Activated T-cell treated with anti-CD3 and anti-CD28 coated beads, Interleukin-2, amount 50 U/mL, for 72 hours (primary cell): Measurements from ENCODE around the gene CROCC2. TPM values are rescaled to one million over a fixed set of nuclear protein-coding genes. Genes with fewer than 3 reads are reported as not detected.

Experiments
- ATAC-seq, 2 donors: fragments of 150-1000 bp; cut with Tn5 transposase; replicated peaks in 1 of 2; 2 replicates each; pipeline ENCODE4 v1.10.0; 2021; ENCODE audit warnings: moderate library complexity in 2 of 2, mild to moderate bottlenecking in 1 of 2
- DNase-seq, 2 donors: peaks; one replicate each; pipeline ENCODE4 v3.0.0; 2021 to 2022; ENCODE audit warnings: mixed read lengths in 1 of 2
- H3K27ac Mint-ChIP-seq: one replicate; pipeline ENCODE4 v1.8.0; 2022; ENCODE audit warnings: mild to moderate bottlenecking, moderate library complexity, mixed read lengths
- H3K27me3 Mint-ChIP-seq: one replicate; pipeline ENCODE4 v1.8.0; 2022; ENCODE audit warnings: low read depth, mixed read lengths
- H3K36me3 Mint-ChIP-seq, 2 donors: one replicate each; pipeline ENCODE4 v1.8.0; 2022; ENCODE audit warnings: mixed read lengths in 2 of 2, mild to moderate bottlenecking in 1 of 2; ENCODE audit not compliant: insufficient read depth in 2 of 2
- H3K4me1 Mint-ChIP-seq: one replicate; pipeline ENCODE4 v1.8.0; 2022; ENCODE audit warnings: low read depth, mixed read lengths
- H3K4me3 Mint-ChIP-seq, 2 donors: one replicate each; pipeline ENCODE4 v1.8.0; 2022; ENCODE audit warnings: mild to moderate bottlenecking in 2 of 2, mixed read lengths in 2 of 2, moderate library complexity in 2 of 2
- H3K9me3 Mint-ChIP-seq, 2 donors: one replicate each; pipeline ENCODE4 v1.8.0; 2022; ENCODE audit warnings: mixed read lengths in 2 of 2
- total RNA-seq, 2 donors: library from RNA; stranded (reverse); gene quantifications; one replicate each; pipeline ENCODE4 v1.2.3, GENCODE V29; 2022

The CROCC2 gene
- total RNA-seq, 2 donors from 2014 or later = not detected

DNA sequence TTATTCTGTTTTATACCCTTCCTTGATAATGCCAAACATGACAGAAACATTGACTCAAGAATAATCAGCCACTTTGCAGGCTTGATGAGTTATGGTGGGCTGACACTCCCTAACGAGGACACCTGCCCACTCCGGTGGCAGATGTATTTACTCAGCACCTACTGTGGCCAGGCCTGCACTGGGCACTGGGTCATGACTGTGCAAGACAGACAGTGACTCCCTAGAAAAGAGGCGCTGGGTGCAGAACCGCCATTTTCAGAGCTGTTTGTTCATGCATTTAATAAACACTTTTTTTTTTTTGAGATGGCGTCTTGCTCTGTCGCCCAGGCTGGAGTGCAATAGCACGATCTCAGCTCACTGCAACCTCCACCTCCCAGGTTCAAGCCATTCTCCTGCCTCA lies 124.7 kb downstream of the CROCC2 start:
- no peak for ATAC-seq
- Mint-ChIP-seq H3K9me3 (peaks cover 3 to 10% of the 10 kb centered on the region in 2 donors), H3K4me1 (no peaks in the 10 kb centered on the region), H3K27ac (no peak overlapping the region), H3K36me3 (peaks cover 5 to 11% of the 10 kb centered on the region in 2 donors), H3K4me3 (no peak overlapping the region), H3K27me3 (no peaks in the 10 kb centered on the region)
- no peak for DNase-seq

- no peak overlapping the region for H3K4me3 Mint-ChIP-seq
- H3K27ac Mint-ChIP-seq = no peak overlapping the region
- peaks cover 2 to 6% of the 10 kb centered on the region in 2 donors for H3K36me3 Mint-ChIP-seq
- no peaks in the 10 kb centered on the region for H3K27me3 Mint-ChIP-seq
- peaks cover 0 to 7% of the 10 kb centered on the region in 2 donors for H3K9me3 Mint-ChIP-seq
- H3K4me1 Mint-ChIP-seq = no peaks in the 10 kb centered on the region
- ATAC-seq (no peak), DNase-seq (no peak)
These were observed 125.5 kb downstream of the CROCC2 start for GRCh38 chr2:241031436-241032165.

DNA sequence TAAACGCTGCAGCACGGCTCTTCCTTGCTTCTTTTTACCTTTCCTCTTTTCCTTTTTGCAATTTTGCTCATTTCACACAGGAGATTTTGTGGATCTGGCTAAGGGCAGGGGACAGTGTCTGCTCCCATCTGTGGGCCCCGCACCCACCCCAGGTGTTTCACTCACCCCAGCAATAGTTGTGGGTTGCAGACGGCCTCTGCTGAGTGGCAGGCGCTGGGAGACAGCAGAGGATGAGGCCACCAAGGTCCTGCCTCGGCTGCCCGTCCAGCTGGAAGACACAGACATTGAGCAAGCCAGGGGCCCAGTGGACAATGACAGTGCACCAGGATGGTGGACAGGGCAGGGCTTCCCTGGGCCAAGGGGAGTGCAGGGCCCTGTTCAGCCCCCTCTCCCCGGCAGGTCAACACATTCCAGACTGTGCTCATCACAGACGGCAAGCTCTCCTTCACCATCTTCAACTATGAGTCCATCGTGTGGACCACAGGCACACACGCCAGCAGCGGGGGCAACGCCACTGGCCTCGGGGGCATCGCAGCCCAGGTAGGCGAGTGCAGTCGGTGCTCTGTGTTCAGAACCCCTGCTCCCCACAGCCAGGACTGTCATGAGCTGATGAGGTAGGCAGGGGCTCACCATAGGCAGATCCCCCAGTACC lies 127.3 kb downstream of the CROCC2 start:
- Mint-ChIP-seq H3K27me3 (no peaks in the 10 kb centered on the region), H3K9me3 (peaks cover 0 to under 1% of the 10 kb centered on the region in 2 donors), H3K4me1 (no peaks in the 10 kb centered on the region), H3K4me3 (no peak overlapping the region), H3K36me3 (no peaks in the 10 kb centered on the region), H3K27ac (no peak overlapping the region)
- ATAC-seq (no peak), DNase-seq (no peak)

DNA sequence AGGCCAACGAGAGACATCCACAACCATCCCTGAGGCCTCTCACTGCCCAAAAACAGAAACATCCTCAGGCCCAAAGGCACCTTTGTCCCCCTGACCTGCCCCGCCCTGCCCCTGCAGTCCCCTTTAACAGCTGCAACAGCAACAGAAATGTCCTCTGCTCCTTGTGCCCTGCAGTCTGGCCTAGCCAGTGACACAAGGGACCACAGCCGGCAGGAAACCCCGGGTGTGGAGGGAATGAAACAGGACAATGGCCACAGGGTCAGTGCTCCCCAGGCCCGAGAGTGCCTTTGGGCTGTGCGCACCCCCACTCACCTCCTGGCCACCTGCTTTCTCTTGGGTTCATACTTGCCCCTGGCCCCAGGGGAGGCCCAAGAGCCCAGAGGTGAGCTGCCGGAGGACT lies 127.9 kb downstream of the CROCC2 start:
- Mint-ChIP-seq H3K4me1 (no peaks in the 10 kb centered on the region), H3K27ac (no peak overlapping the region), H3K9me3 (no peaks in the 10 kb centered on the region), H3K4me3 (no peak overlapping the region), H3K27me3 (no peaks in the 10 kb centered on the region), H3K36me3 (no peaks in the 10 kb centered on the region)
- DNase-seq = no peak
- ATAC-seq = no peak

GRCh38 chr2:241034490-241035141 lies 128.5 kb downstream of the CROCC2 start:
- Mint-ChIP-seq H3K27me3 (no peaks in the 10 kb centered on the region), H3K36me3 (no peaks in the 10 kb centered on the region), H3K9me3 (no peaks in the 10 kb centered on the region), H3K4me3 (peak overlapping the region in 1 of 2 donors; percentile 46), H3K27ac (no peak overlapping the region), H3K4me1 (no peaks in the 10 kb centered on the region)
- DNase-seq = no peak
- ATAC-seq = no peak

DNA sequence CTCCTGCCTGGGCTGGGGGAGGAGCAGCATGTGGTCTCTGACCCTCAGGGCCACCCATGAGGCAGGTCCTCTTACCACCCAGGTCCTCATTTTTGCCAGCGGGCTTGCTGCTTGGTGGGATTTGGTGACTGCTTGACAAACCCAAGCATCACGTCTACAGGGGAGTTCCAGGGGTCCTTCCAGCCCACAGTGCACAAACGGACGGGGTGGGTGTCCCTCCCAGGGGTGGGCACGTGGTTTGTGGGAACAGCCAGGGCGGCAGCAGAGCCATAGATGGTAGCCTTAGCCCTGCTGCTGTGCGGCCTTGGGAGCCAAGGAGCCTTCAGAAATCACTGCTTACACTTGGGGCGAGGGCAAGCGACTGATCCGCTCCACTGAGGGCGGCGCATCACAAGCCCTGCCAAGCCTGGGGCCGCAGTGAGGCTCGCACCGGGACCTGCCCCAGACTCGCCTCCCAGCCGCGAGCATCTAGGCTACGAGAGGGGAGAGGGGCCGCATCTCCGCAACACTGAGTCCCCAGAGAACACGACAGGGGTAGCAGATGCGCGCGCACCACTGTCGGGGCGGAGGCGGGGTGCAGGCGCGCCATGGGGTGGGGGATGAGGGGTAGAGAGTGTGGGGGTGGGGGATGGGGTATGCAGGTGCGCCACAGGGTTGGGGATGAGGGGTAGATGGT lies 129.1 kb downstream of the CROCC2 start:
- Mint-ChIP-seq H3K9me3 (no peaks in the 10 kb centered on the region), H3K36me3 (no peaks in the 10 kb centered on the region), H3K4me3 (peak overlapping the region in 1 of 2 donors; percentile 46), H3K27me3 (no peaks in the 10 kb centered on the region), H3K4me1 (no peaks in the 10 kb centered on the region), H3K27ac (no peak overlapping the region)
- ATAC-seq = no peak
- DNase-seq = peak; percentile 16 to 19

GRCh38 chr2:241035818-241036396 lies 129.8 kb downstream of the CROCC2 start:
- ATAC-seq (peak; percentile 51 to 54), DNase-seq (no peak)
- Mint-ChIP-seq H3K27ac (no peak overlapping the region), H3K36me3 (no peaks in the 10 kb centered on the region), H3K4me1 (no peaks in the 10 kb centered on the region), H3K9me3 (no peaks in the 10 kb centered on the region), H3K27me3 (no peaks in the 10 kb centered on the region), H3K4me3 (peak overlapping the region; percentile 71 to 75)

DNA sequence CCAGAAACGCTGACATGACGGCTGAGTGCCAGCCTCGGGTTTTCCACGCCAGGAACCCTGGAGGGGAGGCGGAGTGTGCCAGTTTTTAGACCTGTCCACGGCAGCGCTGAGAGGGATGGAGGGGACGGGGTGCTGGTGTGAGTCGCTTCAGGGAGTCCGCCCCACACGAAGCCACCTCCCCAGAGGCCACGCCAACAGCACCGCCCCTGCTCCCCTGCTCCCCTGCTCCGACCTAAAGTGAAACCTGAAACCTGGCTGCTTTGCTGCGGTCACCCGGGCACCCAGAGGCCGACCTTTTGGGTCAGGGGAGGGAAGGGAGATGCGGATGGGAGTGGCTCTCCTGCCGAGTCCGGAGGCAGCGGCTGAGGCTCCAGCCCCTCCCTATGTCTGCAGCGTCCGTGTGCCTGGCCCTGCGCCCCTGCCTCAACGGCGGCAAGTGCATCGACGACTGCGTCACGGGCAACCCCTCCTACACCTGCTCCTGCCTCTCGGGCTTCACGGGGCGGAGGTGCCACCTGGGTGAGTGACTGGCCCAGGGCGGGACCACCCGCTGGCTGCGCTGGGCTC lies 130.3 kb downstream of the CROCC2 start:
- H3K4me3 Mint-ChIP-seq = peak overlapping the region; percentile 71 to 75
- no peaks in the 10 kb centered on the region for H3K27me3 Mint-ChIP-seq
- no peaks in the 10 kb centered on the region for H3K9me3 Mint-ChIP-seq
- no peaks in the 10 kb centered on the region for H3K36me3 Mint-ChIP-seq
- H3K4me1 Mint-ChIP-seq = no peaks in the 10 kb centered on the region
- ATAC-seq (peak; percentile 88), DNase-seq (peak; percentile 68 to 69)
- H3K27ac Mint-ChIP-seq = no peak overlapping the region

GRCh38 chr2:241036964-241037421 lies 130.9 kb downstream of the CROCC2 start:
- ATAC-seq (peak in 1 of 2 donors; percentile 32), DNase-seq (peak in 1 of 2 donors; percentile 22)
- peak overlapping the region; percentile 71 to 75 for H3K4me3 Mint-ChIP-seq
- no peaks in the 10 kb centered on the region for H3K4me1 Mint-ChIP-seq
- H3K27ac Mint-ChIP-seq = no peak overlapping the region
- no peaks in the 10 kb centered on the region for H3K27me3 Mint-ChIP-seq
- no peaks in the 10 kb centered on the region for H3K9me3 Mint-ChIP-seq
- no peaks in the 10 kb centered on the region for H3K36me3 Mint-ChIP-seq

DNA sequence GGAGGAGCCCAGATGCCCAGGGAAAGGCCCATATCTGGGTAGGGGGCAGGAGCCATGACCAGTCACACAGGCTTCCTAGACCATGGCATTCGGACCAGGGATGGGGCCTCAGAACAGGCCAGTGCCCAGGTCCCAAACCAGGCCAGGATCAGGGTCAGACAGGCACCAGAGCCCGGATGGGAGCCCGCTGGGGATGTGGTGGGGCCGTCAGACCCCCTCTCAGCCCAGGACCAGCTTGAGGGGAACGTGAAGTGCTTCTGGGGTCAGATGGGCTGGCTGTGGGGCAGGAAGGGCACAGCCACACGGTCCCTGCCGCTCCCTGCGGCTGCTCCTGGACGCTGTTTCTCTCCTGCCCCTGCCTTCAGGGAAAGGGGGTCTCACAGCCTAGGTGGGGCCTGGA lies 131.4 kb downstream of the CROCC2 start:
- no peaks in the 10 kb centered on the region for H3K4me1 Mint-ChIP-seq
- H3K9me3 Mint-ChIP-seq = no peaks in the 10 kb centered on the region
- no peak for ATAC-seq
- H3K36me3 Mint-ChIP-seq = no peaks in the 10 kb centered on the region
- peak overlapping the region in 1 of 2 donors; percentile 78 for H3K4me3 Mint-ChIP-seq
- no peak overlapping the region for H3K27ac Mint-ChIP-seq
- DNase-seq = no peak
- H3K27me3 Mint-ChIP-seq = no peaks in the 10 kb centered on the region

DNA sequence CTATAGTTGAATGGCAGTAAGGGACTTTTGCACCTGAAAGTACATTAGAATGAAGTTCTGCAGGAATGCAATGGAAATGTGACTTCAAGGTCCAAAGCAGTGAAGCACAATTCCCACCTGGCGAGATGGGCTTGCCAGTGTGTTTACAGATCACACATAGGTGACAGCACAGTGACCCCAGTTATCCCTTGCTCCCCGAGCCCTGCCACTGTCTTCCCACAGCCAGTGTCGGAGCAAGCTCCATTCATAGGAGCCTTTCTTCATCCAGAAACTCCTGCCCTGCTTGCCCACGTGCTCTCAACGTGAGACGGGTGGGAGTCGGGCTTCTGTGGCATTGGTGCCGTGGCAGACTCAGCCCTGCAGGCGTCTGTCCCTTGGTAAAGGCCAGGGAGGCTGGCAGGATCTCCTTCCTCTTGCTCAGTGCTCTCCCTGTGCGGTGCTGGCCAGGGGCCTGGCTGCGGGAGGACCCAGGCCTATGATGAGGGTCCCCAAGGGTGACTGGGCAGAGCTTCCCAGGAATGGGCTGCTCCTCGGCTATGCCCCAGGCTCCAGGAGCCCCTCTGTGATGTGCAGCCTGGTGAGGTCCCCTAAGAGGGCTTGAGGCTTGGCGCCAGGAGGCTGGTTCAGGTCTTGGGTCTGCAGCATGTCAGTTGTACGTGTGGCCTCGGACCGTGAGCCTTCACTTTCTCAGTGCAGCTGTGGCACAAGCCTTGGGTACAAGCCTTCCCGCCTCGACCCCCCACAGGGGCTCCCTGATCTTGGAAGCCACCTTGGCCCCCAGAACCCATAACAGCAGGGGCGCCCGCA lies 132.4 kb downstream of the CROCC2 start:
- H3K4me3 Mint-ChIP-seq = peak overlapping the region in 1 of 2 donors; percentile 78
- H3K27ac Mint-ChIP-seq = no peak overlapping the region
- DNase-seq (no peak), ATAC-seq (no peak)
- H3K9me3 Mint-ChIP-seq = no peaks in the 10 kb centered on the region
- no peaks in the 10 kb centered on the region for H3K27me3 Mint-ChIP-seq
- no peaks in the 10 kb centered on the region for H3K4me1 Mint-ChIP-seq
- no peaks in the 10 kb centered on the region for H3K36me3 Mint-ChIP-seq

- DNase-seq = no peak
- no peaks in the 10 kb centered on the region for H3K9me3 Mint-ChIP-seq
- no peak for ATAC-seq
- no peak overlapping the region for H3K27ac Mint-ChIP-seq
- H3K36me3 Mint-ChIP-seq = peaks cover 0 to 3% of the 10 kb centered on the region in 2 donors
- H3K27me3 Mint-ChIP-seq = no peaks in the 10 kb centered on the region
- H3K4me3 Mint-ChIP-seq = no peak overlapping the region
- no peaks in the 10 kb centered on the region for H3K4me1 Mint-ChIP-seq
These were observed 133.3 kb downstream of the CROCC2 start for GRCh38 chr2:241039416-241039815.
